Dendritic cell treated with granulocyte-macrophage colony-stimulating factor and Interleukin-4, amounts not matched to agents 40 ng/mL and 50 ng/mL, for 4 days (primary cell): ENCODE results near the gene CLDN34.

Experiments used
- H3K27ac Mint-ChIP-seq: one replicate; pipeline ENCODE4 v1.8.0; 2022; ENCODE audit warnings: mild to moderate bottlenecking, mixed read lengths
- H3K27me3 Mint-ChIP-seq: one replicate; pipeline ENCODE4 v1.8.0; 2022; ENCODE audit warnings: mild to moderate bottlenecking, mixed read lengths
- H3K36me3 Mint-ChIP-seq: one replicate; pipeline ENCODE4 v1.8.0; 2022; ENCODE audit warnings: low read depth, mixed read lengths
- H3K4me1 Mint-ChIP-seq: one replicate; pipeline ENCODE4 v1.8.0; 2022; ENCODE audit warnings: low read depth, mixed read lengths
- H3K4me3 Mint-ChIP-seq: one replicate; pipeline ENCODE4 v1.8.0; 2022; ENCODE audit warnings: mild to moderate bottlenecking, moderate library complexity, mixed read lengths
- H3K9me3 Mint-ChIP-seq: one replicate; pipeline ENCODE4 v1.8.0; 2022; ENCODE audit warnings: mixed read lengths
- intact Hi-C: fragments of 100-400 bp; cut with micrococcal nuclease; formaldehyde crosslinking; loops from one replicate; pipeline ENCODE4 v1.15.0; 2022

The CLDN34 gene

DNA sequence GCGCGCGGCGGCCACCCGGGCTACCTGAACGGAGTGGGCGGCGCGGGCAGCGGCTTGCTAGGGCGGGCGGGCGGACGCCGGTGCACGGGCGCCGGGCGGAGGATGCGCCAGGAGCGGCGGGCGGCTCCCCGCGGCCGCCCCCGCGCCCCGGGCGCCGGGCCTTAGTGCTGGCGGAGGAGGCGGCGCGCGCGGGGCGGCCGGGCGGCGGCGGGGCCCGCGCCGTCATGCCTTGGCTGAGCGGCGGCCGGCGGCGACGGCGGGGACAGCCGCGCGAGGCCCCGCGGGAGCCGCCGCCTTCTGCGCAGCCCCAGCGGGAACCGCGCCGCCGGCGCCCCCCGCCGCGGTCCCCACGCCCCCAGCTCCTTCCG, 48.2 kb downstream of the CLDN34 start:
- peaks cover 3% of the 10 kb centered on the region for H3K27me3 Mint-ChIP-seq
- peak overlapping the region; percentile 86 for H3K27ac Mint-ChIP-seq
- no peaks in the 10 kb centered on the region for H3K9me3 Mint-ChIP-seq
- no peak overlapping the region for H3K4me3 Mint-ChIP-seq
- H3K4me1 Mint-ChIP-seq, result peaks cover 35% of the 10 kb centered on the region
- H3K36me3 Mint-ChIP-seq, result peaks cover 12% of the 10 kb centered on the region
- intact Hi-C loops, result no loop called here

- peaks cover 3% of the 10 kb centered on the region for H3K27me3 Mint-ChIP-seq
- intact Hi-C loops, result no loop called here
- peak overlapping the region; percentile 34 for H3K27ac Mint-ChIP-seq
- peaks cover 29% of the 10 kb centered on the region for H3K4me1 Mint-ChIP-seq
- no peaks in the 10 kb centered on the region for H3K9me3 Mint-ChIP-seq
- H3K36me3 Mint-ChIP-seq, result peaks cover 12% of the 10 kb centered on the region
- peak overlapping the region; percentile 78 for H3K4me3 Mint-ChIP-seq
These were observed 48.8 kb downstream of the CLDN34 start for GRCh38 chrX:10015723-10016518.

- Mint-ChIP-seq H3K4me1 (peaks cover 29% of the 10 kb centered on the region), H3K9me3 (no peaks in the 10 kb centered on the region), H3K27me3 (peaks cover 2% of the 10 kb centered on the region), H3K36me3 (peaks cover 12% of the 10 kb centered on the region), H3K4me3 (peak overlapping the region; percentile 78), H3K27ac (peak overlapping the region; percentile 34)
- intact Hi-C loops, result no loop called here
These were observed 49.5 kb downstream of the CLDN34 start for GRCh38 chrX:10016519-10017132.

DNA sequence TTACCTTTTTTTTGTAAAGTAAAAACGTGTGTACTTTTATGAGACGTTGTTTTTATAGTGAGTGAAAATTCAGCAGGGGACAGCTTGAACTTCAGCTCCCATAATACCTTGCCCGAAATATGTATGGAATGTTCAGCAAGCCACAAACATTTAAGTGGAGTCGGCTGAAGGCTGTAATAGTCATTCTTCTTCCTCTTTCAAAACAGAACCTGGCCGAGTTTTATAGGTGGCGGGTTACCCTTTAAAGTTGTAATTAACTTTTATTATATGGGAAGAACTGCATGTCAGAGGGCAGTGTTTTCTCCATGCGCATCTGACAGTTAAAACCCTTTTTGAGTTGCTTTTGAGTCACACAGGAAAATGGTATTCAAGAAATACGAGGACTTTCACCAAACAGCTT, 50.7 kb downstream of the CLDN34 start:
- Mint-ChIP-seq H3K27ac (no peak overlapping the region), H3K4me3 (no peak overlapping the region), H3K9me3 (no peaks in the 10 kb centered on the region), H3K36me3 (peaks cover 12% of the 10 kb centered on the region), H3K27me3 (peaks cover 2% of the 10 kb centered on the region), H3K4me1 (peaks cover 28% of the 10 kb centered on the region)
- intact Hi-C loops, result no loop called here
